GM12878 (cell line): ENCODE results near the gene CYP1B1. TPM values are rescaled to one million over a fixed set of nuclear protein-coding genes. Genes with fewer than 3 reads are reported as not detected.

Source experiments
- ATAC-seq: fragments of 200-7000 bp; cut with Tn5 transposase; 3 replicates; pipeline ENCODE4 v1.9.1; 2020; ENCODE audit warnings: mild to moderate bottlenecking, moderate library complexity
- BruUV-seq: library from RNA; stranded (reverse); fragments of 400-500 nt; replicated peaks from 2 replicates; lab custom pipeline; 2021; lab: Mats Ljungman, UMichigan
- CTCF ChIA-PET: fragments of 300-600 bp; sonication (Branson Sonifier 250); formaldehyde crosslinking; extraction: SDS; loops from one replicate; lab custom pipeline; 2021; ENCODE audit warnings: inconsistent platforms; lab: Yijun Ruan, JAX
- POLR2A ChIA-PET: fragments of 350-600 bp; formaldehyde crosslinking; extraction: SDS; loops from one replicate; lab custom pipeline; 2021; ENCODE audit warnings: inconsistent platforms; lab: Charles Lee
- RAD21 ChIA-PET: fragments of 300-600 bp; sonication (Branson Sonifier 250); formaldehyde crosslinking; loops from one replicate; lab custom pipeline; 2023; ENCODE audit warnings: antibody characterized with exemption; ENCODE audit not compliant: unreplicated experiment; lab: Charles Lee
- SMC1A ChIA-PET: fragments of 300-600 bp; sonication (Branson Sonifier 250); formaldehyde crosslinking; loops from one replicate; lab custom pipeline; 2023; ENCODE audit not compliant: unreplicated experiment, uncharacterized antibody; lab: Charles Lee
- DNase-seq: peaks from one replicate; pipeline ENCODE4 v3.0.0-alpha.2; 2011; ENCODE audit warnings: low read depth, low spot score
- FAIRE-seq: peaks from 3 replicates; lab custom pipeline; 2011; peaks lifted over from hg19 to GRCh38; lab: Jason Lieb, UNC
- H2AFZ ChIP-seq: 2 replicates; pipeline ENCODE4 v1.6.0; 2011; ENCODE audit warnings: low read depth, low read length, control low read depth; ENCODE audit not compliant: control insufficient read depth
- H3K27ac ChIP-seq: 2 replicates; pipeline ENCODE4 v1.5.1; 2011; ENCODE audit warnings: control low read depth; ENCODE audit not compliant: control insufficient read depth, insufficient read depth
- H3K27me3 ChIP-seq, 2 experiments: replicated peaks in 1 of 2; 2 replicates each; pipeline versions ENCODE4 v1.6.0 to v1.6.1; 2011; ENCODE audit warnings: low read length in 1 of 2; ENCODE audit not compliant: control insufficient read depth in 2 of 2, insufficient read depth in 2 of 2
- H3K36me3 ChIP-seq, 2 experiments: 2 replicates each; pipeline ENCODE4 v1.5.1; 2011; ENCODE audit warnings: low read length in 1 of 2; ENCODE audit not compliant: control insufficient read depth in 2 of 2, insufficient read depth in 2 of 2
- H3K4me1 ChIP-seq: 2 replicates; pipeline ENCODE4 v1.6.1; 2011; ENCODE audit warnings: mild to moderate bottlenecking, low read length, moderate library complexity, mixed read lengths; ENCODE audit not compliant: control insufficient read depth, insufficient read depth
- H3K4me2 ChIP-seq: 2 replicates; pipeline ENCODE4 v1.6.0; 2011; ENCODE audit warnings: control low read depth; ENCODE audit not compliant: control insufficient read depth, insufficient read depth
- H3K4me3 ChIP-seq: fragments of 200-600 bp; sonication (generic); 2 replicates; pipeline ENCODE4 v1.5.1; 2016
- H3K79me2 ChIP-seq: 2 replicates; pipeline ENCODE4 v1.6.0; 2011; ENCODE audit warnings: low read length; ENCODE audit not compliant: control insufficient read depth, insufficient read depth
- H3K9ac ChIP-seq: 2 replicates; pipeline ENCODE4 v1.8.0; 2011; ENCODE audit warnings: low read length, control low read depth, mixed read lengths; ENCODE audit not compliant: control insufficient read depth, insufficient read depth
- H3K9me3 ChIP-seq: replicated peaks from 3 replicates; pipeline ENCODE4 v1.5.1; 2011; ENCODE audit warnings: mild to moderate bottlenecking, low read length; ENCODE audit not compliant: control insufficient read depth, insufficient read depth
- H4K20me1 ChIP-seq: 2 replicates; pipeline ENCODE4 v1.6.0; 2011; ENCODE audit not compliant: control insufficient read depth, insufficient read depth
- BCL11A ChIP-seq: IDR thresholded peaks from 2 replicates; pipeline ENCODE4 v1.6.1; 2011; ENCODE audit warnings: low read depth, low read length
- BMI1 ChIP-seq: fragments of 450-650 bp; IDR thresholded peaks from 2 replicates; pipeline ENCODE4 v1.6.1; 2016; ENCODE audit warnings: mild to moderate bottlenecking, moderate library complexity, borderline replicate concordance
- ETV6 ChIP-seq, 2 experiments: fragments of 450-650 bp in 1 of 2; IDR thresholded peaks in 1 of 2; conservative IDR thresholded peaks in 1 of 2; 2 replicates each; pipeline ENCODE4 v1.6.1; 2014; ENCODE audit warnings: antibody characterized with exemption in 1 of 2, borderline replicate concordance in 1 of 2, low read depth in 1 of 2, mild to moderate bottlenecking in 1 of 2, moderate library complexity in 1 of 2
- IRF5 ChIP-seq: fragments of 450-650 bp; IDR thresholded peaks from 2 replicates; pipeline ENCODE4 v1.6.1; 2017; ENCODE audit warnings: borderline replicate concordance
- NFYA ChIP-seq: IDR thresholded peaks from 2 replicates; pipeline ENCODE4 v1.6.1; 2011; ENCODE audit warnings: low read depth, mild to moderate bottlenecking, low read length, improper control_type of control experiment, borderline replicate concordance
- SMAD5 ChIP-seq: IDR thresholded peaks from 2 replicates; pipeline ENCODE4 v1.6.1; 2016; ENCODE audit warnings: antibody characterized with exemption, low read depth
- SREBF1 ChIP-seq: IDR thresholded peaks from 2 replicates; pipeline ENCODE4 v1.6.1; 2012; ENCODE audit warnings: mild to moderate bottlenecking, low read length
- WGBS: methylation state at CpG from one replicate; pipeline ENCODE4 v1.1.6; 2016; ENCODE audit warnings: low lambda C conversion rate; ENCODE audit not compliant: insufficient replicate concordance, insufficient coverage; ENCODE audit errors: missing lambda C conversion rate; 5-methylcytosine and 5-hydroxymethylcytosine counted together
- in situ Hi-C: fragments of 300-500 bp; cut with MboI; formaldehyde crosslinking; loops from 9 replicates; pipeline ENCODE4 v1.14.3; 2018; ENCODE audit warnings: mixed read lengths
- intact Hi-C: fragments of 100-400 bp; cut with micrococcal nuclease; formaldehyde crosslinking; loops from one replicate; pipeline ENCODE4 v1.14.2; 2022; ENCODE audit not compliant: unreplicated experiment
- polyA plus RNA-seq, 11 experiments: library from polyadenylated mRNA; depleted of rRNA in 4 of 11; unstranded in 6 of 11; stranded (reverse) in 5 of 11; fragments of >200 nt; fragmentation: Nextera tagmentation in 4 of 11; fragmentation: Illumina TruSeq in 1 of 11; extraction: Ambion mirVana in 4 of 11; extraction: Trizol in 1 of 11; gene quantifications; 1 replicate in 1 of 11; 2 replicates in 10 of 11; pipeline versions ENCODE4 v1.2.1 to v1.2.3, GENCODE V29; 2011 to 2016; ENCODE audit warnings: inconsistent platforms in 2 of 11, missing spikeins in 2 of 11, low read depth in 1 of 11
- total RNA-seq, 4 experiments: library from RNA; depleted of rRNA in 3 of 4; stranded (reverse); fragments of >200 nt in 3 of 4; fragmentation: Illumina TruSeq in 1 of 4; extraction: Trizol in 1 of 4; gene quantifications; 2 replicates each; pipeline versions ENCODE4 v1.2.1 to v1.2.3, GENCODE V29; 2013 to 2021
- TF ChIP-seq, protein P1 (sequence below): fragments of 450-650 bp; formaldehyde crosslinking; IDR thresholded peaks from 2 replicates; pipeline ENCODE4 v1.4.0; 2020; ENCODE audit warnings: mild to moderate bottlenecking, moderate library complexity

Gene CYP1B1
- total and polyA plus RNA-seq, 10 of the 15 experiments (the other 5 are each of a cell fraction or from before 2014, with no cell fraction given) = 0.35 to 29.7 (median 3.4) TPM

GRCh38 chr2:38120264-38120592 lies 44.3 kb upstream of the CYP1B1 start:
- H3K4me3 ChIP-seq = no peak overlapping the region
- in situ Hi-C loops (no loop called here), intact Hi-C loops (no loop called here)
- TF ChIP-seq ETV6 (conservative IDR thresholded peaks at IDR 0.05 in 1 of 2, IDR thresholded peaks at IDR 0.05 in 1 of 2; ENCODE audit: borderline replicate concordance in 1 of 2, low read depth in 1 of 2) (no peak), BCL11A (no peak), IRF5 (no peak), SMAD5 (no peak)
- FAIRE-seq (no peak), ATAC-seq (no peak), DNase-seq (no peak)
- H3K4me2 ChIP-seq = no peak overlapping the region
- H4K20me1 ChIP-seq = no peaks in the 10 kb centered on the region
- no peaks in the 10 kb centered on the region for H3K27me3 ChIP-seq
- BruUV-seq = no TSS peak
- RAD21 ChIA-PET = interaction anchor here (1.2 to 1.3 kb wide), 2 partner anchors 155 to 157 kb away, joined by 4 to 5 read pairs; no protein-coding TSS in a partner anchor
- 0 out of 2 replicates have a peak, but pooled peaks cover 4% of the 10 kb centered on the region for H3K4me1 ChIP-seq
- no peak overlapping the region for H3K27ac ChIP-seq
- SMC1A ChIA-PET = interaction anchor here (1.2 kb wide), 2 partner anchors 138 to 155 kb away, joined by 3 read pairs; no protein-coding TSS in a partner anchor
- H2AFZ ChIP-seq = no peak overlapping the region
- CTCF ChIA-PET = interaction anchor here (3.1 kb wide), 1 partner anchor 154 kb away, joined by 11 read pairs; no protein-coding TSS in a partner anchor
- WGBS = 50% methylated on average over 2 of the region's 2 CpGs
- H3K36me3 ChIP-seq = no peaks in the 10 kb centered on the region
- no peak overlapping the region for H3K9ac ChIP-seq
- no peaks in the 10 kb centered on the region; the same call in 2 of the 3 replicates for H3K9me3 ChIP-seq
- H3K79me2 ChIP-seq = no peaks in the 10 kb centered on the region
- POLR2A ChIA-PET = no interaction called here

GRCh38 chr2:38116762-38117161 lies 40.8 kb upstream of the CYP1B1 start:
- POLR2A ChIA-PET = interaction anchor here (0.5 kb wide), 1 partner anchor 224 kb away, joined by 4 read pairs; no protein-coding TSS in a partner anchor
- RAD21 ChIA-PET = interaction anchor here (1.1 to 1.8 kb wide), 2 partner anchors 158 to 723 kb away, joined by 3 to 11 read pairs; no protein-coding TSS in a partner anchor
- peaks cover 9% of the 10 kb centered on the region for H3K4me1 ChIP-seq
- no peaks in the 10 kb centered on the region for H4K20me1 ChIP-seq
- no peak overlapping the region for H3K27ac ChIP-seq
- H3K27me3 ChIP-seq = no peaks in the 10 kb centered on the region
- in situ Hi-C loops = no loop called here
- H3K9ac ChIP-seq = no peak overlapping the region
- H3K79me2 ChIP-seq = no peaks in the 10 kb centered on the region
- FAIRE-seq (no peak), ATAC-seq (no peak), DNase-seq (no peak)
- CTCF ChIA-PET = interaction anchor here (1.0 to 2.1 kb wide), 6 partner anchors 24 to 391 kb away, joined by 3 to 5 read pairs (median 4); no protein-coding TSS in a partner anchor
- SMC1A ChIA-PET = interaction anchor here (1.1 to 2.7 kb wide), 6 partner anchors 24 to 219 kb away, joined by 3 to 11 read pairs (median 3); no protein-coding TSS in a partner anchor
- no peak overlapping the region for H2AFZ ChIP-seq
- no peak overlapping the region for H3K4me3 ChIP-seq
- H3K4me2 ChIP-seq = no peak overlapping the region
- 72% methylated on average over 3 of the region's 3 CpGs for WGBS
- no peaks in the 10 kb centered on the region; the same call in 1 of the 3 replicates for H3K9me3 ChIP-seq
- intact Hi-C loops = loop anchor here (5.0 kb wide), 3 partner anchors 61 to 724 kb away; no protein-coding TSS in a partner anchor
- no TSS peak for BruUV-seq
- H3K36me3 ChIP-seq = no peaks in the 10 kb centered on the region
- TF ChIP-seq SREBF1 (no peak), NFYA (no peak), BMI1 (no peak)
- TF ChIP-seq, protein P1, sequence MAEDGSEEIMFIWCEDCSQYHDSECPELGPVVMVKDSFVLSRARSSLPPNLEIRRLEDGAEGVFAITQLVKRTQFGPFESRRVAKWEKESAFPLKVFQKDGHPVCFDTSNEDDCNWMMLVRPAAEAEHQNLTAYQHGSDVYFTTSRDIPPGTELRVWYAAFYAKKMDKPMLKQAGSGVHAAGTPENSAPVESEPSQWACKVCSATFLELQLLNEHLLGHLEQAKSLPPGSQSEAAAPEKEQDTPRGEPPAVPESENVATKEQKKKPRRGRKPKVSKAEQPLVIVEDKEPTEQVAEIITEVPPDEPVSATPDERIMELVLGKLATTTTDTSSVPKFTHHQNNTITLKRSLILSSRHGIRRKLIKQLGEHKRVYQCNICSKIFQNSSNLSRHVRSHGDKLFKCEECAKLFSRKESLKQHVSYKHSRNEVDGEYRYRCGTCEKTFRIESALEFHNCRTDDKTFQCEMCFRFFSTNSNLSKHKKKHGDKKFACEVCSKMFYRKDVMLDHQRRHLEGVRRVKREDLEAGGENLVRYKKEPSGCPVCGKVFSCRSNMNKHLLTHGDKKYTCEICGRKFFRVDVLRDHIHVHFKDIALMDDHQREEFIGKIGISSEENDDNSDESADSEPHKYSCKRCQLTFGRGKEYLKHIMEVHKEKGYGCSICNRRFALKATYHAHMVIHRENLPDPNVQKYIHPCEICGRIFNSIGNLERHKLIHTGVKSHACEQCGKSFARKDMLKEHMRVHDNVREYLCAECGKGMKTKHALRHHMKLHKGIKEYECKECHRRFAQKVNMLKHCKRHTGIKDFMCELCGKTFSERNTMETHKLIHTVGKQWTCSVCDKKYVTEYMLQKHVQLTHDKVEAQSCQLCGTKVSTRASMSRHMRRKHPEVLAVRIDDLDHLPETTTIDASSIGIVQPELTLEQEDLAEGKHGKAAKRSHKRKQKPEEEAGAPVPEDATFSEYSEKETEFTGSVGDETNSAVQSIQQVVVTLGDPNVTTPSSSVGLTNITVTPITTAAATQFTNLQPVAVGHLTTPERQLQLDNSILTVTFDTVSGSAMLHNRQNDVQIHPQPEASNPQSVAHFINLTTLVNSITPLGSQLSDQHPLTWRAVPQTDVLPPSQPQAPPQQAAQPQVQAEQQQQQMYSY (CRISPR knock-in tag) = no peak
